Caco-2 (cell line): ENCODE data around the gene SLC22A23. TPM values are rescaled to one million over a fixed set of nuclear protein-coding genes. Genes with fewer than 3 reads are reported as not detected.

Experiments used
- BruUV-seq: library from RNA; stranded (reverse); fragments of 400-500 nt; replicated peaks from 2 replicates; lab custom pipeline; 2021; lab: Mats Ljungman, UMichigan
- CTCF ChIA-PET: fragments of 300-600 bp; sonication (Branson Sonifier 250); formaldehyde crosslinking; loops from one replicate; lab custom pipeline; 2022; ENCODE audit warnings: antibody characterized with exemption; lab: Charles Lee
- POLR2A ChIA-PET: fragments of 300-600 bp; sonication (Branson Sonifier 250); formaldehyde crosslinking; loops from one replicate; lab custom pipeline; 2022; ENCODE audit warnings: antibody characterized with exemption; lab: Charles Lee
- DNase-seq, 2 experiments: peaks; one replicate each; pipeline versions ENCODE4 v3.0.0 to v3.0.0-alpha.2; 2020 to 2022
- H3K27me3 ChIP-seq: replicated peaks from 2 replicates; pipeline ENCODE4 v1.6.0; 2011; ENCODE audit warnings: low read length; ENCODE audit not compliant: control insufficient read depth, insufficient read depth
- H3K36me3 ChIP-seq: 2 replicates; pipeline ENCODE4 v1.5.1; 2011; ENCODE audit warnings: low read length; ENCODE audit not compliant: control insufficient read depth, insufficient read depth
- H3K4me1 ChIP-seq: fragments of 250-450 bp; sonication (Bioruptor Pico); 2 replicates; pipeline ENCODE4 v1.5.1; 2020; ENCODE audit warnings: mild to moderate bottlenecking
- H3K4me3 ChIP-seq: 2 replicates; pipeline ENCODE4 v1.5.1; 2011; ENCODE audit warnings: low read depth, mild to moderate bottlenecking, control low read depth, low read length
- H3K9me3 ChIP-seq: fragments of 250-450 bp; sonication (Bioruptor Pico); 2 replicates; pipeline ENCODE4 v1.5.1; 2020; ENCODE audit warnings: mild to moderate bottlenecking, moderate library complexity
- H3K27ac Mint-ChIP-seq: one replicate; pipeline ENCODE4 v1.8.0; 2022; ENCODE audit warnings: mixed read lengths; ENCODE audit not compliant: unreplicated experiment
- H3K27me3 Mint-ChIP-seq: one replicate; pipeline ENCODE4 v1.8.0; 2022; ENCODE audit warnings: mixed read lengths; ENCODE audit not compliant: insufficient read depth, unreplicated experiment
- H3K36me3 Mint-ChIP-seq: one replicate; pipeline ENCODE4 v1.8.0; 2022; ENCODE audit warnings: mild to moderate bottlenecking, mixed read lengths; ENCODE audit not compliant: insufficient read depth, unreplicated experiment
- H3K4me1 Mint-ChIP-seq: one replicate; pipeline ENCODE4 v1.8.0; 2022; ENCODE audit warnings: low read depth, mixed read lengths; ENCODE audit not compliant: unreplicated experiment
- H3K4me3 Mint-ChIP-seq: one replicate; pipeline ENCODE4 v1.8.0; 2022; ENCODE audit warnings: mild to moderate bottlenecking, moderate library complexity, mixed read lengths; ENCODE audit not compliant: unreplicated experiment
- H3K9me3 Mint-ChIP-seq: one replicate; pipeline ENCODE4 v1.8.0; 2022; ENCODE audit warnings: mixed read lengths; ENCODE audit not compliant: unreplicated experiment
- CTCF ChIP-seq, 2 experiments: fragments of 200-600 bp in 1 of 2; IDR thresholded peaks; 1 replicate in 1 of 2; 2 replicates in 1 of 2; pipeline versions ENCODE4 v1.5.1 to v1.8.0; 2011 to 2022; ENCODE audit warnings: antibody characterized with exemption in 1 of 2, control low read depth in 1 of 2, inconsistent platforms in 1 of 2, low read depth in 1 of 2, low read length in 1 of 2, mild to moderate bottlenecking in 1 of 2, moderate library complexity in 1 of 2; ENCODE audit not compliant: insufficient read depth in 1 of 2, severe bottlenecking in 1 of 2, unreplicated experiment in 1 of 2
- intact Hi-C: fragments of 100-400 bp; cut with micrococcal nuclease; formaldehyde crosslinking; loops from one replicate; pipeline ENCODE4 v1.10.0; 2022; ENCODE audit not compliant: unreplicated experiment
- total RNA-seq: library from RNA; stranded (reverse); gene quantifications from 2 replicates; pipeline ENCODE4 v1.2.3, GENCODE V29; 2022

The SLC22A23 gene
- total RNA-seq, 1 experiment from 2014 or later, result 45.5 TPM

DNA sequence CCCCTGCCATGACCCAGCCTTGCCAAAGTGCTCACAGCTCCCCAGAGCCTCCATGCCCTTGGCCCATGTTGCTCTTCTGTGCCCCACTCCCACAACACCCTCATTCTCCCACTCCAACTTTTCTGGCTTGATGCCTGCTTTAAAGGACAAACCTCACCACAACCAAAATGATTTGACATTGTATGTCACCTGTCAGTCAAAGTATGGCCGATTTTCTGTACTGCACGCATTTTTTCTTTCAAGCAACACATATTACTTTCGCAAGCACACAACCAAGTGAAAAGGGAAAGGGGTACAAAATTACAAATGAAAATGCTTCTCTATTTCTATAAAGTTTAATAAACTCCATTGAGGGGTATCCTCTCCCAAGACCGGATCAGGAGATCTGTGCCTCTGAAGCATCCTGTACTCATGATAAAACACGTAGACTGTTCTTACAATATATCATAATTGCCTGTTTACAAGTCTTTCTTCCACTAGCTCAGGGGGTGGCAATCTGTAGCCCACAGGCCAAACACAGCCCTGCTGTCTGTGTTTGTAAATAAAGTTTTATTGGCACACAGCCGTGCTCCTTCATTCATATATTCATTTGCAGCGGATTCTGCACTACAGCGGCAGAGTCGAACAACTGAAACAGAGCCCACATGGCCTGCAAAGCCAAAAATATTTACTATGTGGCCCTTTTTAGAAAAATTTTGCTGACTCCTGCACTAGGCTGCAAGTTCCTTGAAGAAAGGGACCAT lies 32.5 kb downstream of the SLC22A23 start:
- H3K4me3 Mint-ChIP-seq, result no peak overlapping the region
- POLR2A ChIA-PET, result no interaction called here
- peaks cover 32% of the 10 kb centered on the region for H3K36me3 Mint-ChIP-seq
- Histone ChIP-seq H3K9me3 (no peaks in the 10 kb centered on the region; the same call in 1 of the 2 replicates), H3K36me3 (no peaks in the 10 kb centered on the region; the same call in 1 of the 2 replicates), H3K27me3 (no peaks in the 10 kb centered on the region), H3K4me1 (peaks cover 44% of the 10 kb centered on the region), H3K4me3 (no peak overlapping the region)
- DNase-seq, result no peak
- TF ChIP-seq CTCF (IDR thresholded peaks at IDR 0.05; ENCODE audit: insufficient read depth in 1 of 2, low read depth in 1 of 2, low read length in 1 of 2, severe bottlenecking in 1 of 2, unreplicated experiment in 1 of 2), result no peak
- no peaks in the 10 kb centered on the region for H3K9me3 Mint-ChIP-seq
- intact Hi-C loops, result no loop called here
- no peaks in the 10 kb centered on the region for H3K27me3 Mint-ChIP-seq
- CTCF ChIA-PET, result no interaction called here
- H3K27ac Mint-ChIP-seq, result peak overlapping the region; percentile 36
- peaks cover 40% of the 10 kb centered on the region for H3K4me1 Mint-ChIP-seq
- no TSS peak for BruUV-seq

- Mint-ChIP-seq H3K4me3 (no peak overlapping the region), H3K9me3 (no peaks in the 10 kb centered on the region), H3K4me1 (peaks cover 46% of the 10 kb centered on the region), H3K36me3 (peaks cover 35% of the 10 kb centered on the region), H3K27me3 (no peaks in the 10 kb centered on the region), H3K27ac (peak overlapping the region; percentile 60)
- no peaks in the 10 kb centered on the region; the same call in 1 of the 2 replicates for H3K36me3 ChIP-seq
- H3K4me1 ChIP-seq, result peaks cover 51% of the 10 kb centered on the region
- H3K9me3 ChIP-seq, result no peaks in the 10 kb centered on the region; the same call in 1 of the 2 replicates
- BruUV-seq, result no TSS peak
- ChIA-PET CTCF (no interaction called here), POLR2A (no interaction called here)
- DNase-seq, result no peak
- H3K27me3 ChIP-seq, result no peaks in the 10 kb centered on the region
- no peak overlapping the region for H3K4me3 ChIP-seq
- intact Hi-C loops, result no loop called here
- no peak for TF ChIP-seq CTCF (IDR thresholded peaks at IDR 0.05; ENCODE audit: insufficient read depth in 1 of 2, low read depth in 1 of 2, low read length in 1 of 2, severe bottlenecking in 1 of 2, unreplicated experiment in 1 of 2)
Measured at GRCh38 chr6:3423439-3424184, 33.2 kb downstream of the SLC22A23 start.

GRCh38 chr6:3422435-3423070 lies 34.3 kb downstream of the SLC22A23 start:
- DNase-seq, result no peak
- no peak overlapping the region for H3K4me3 ChIP-seq
- POLR2A ChIA-PET, result no interaction called here
- peaks cover 46% of the 10 kb centered on the region for H3K4me1 Mint-ChIP-seq
- H3K9me3 Mint-ChIP-seq, result no peaks in the 10 kb centered on the region
- BruUV-seq, result no TSS peak
- no peaks in the 10 kb centered on the region for H3K27me3 Mint-ChIP-seq
- H3K27ac Mint-ChIP-seq, result peak overlapping the region; percentile 60
- intact Hi-C loops, result no loop called here
- H3K4me3 Mint-ChIP-seq, result no peak overlapping the region
- peaks cover 25% of the 10 kb centered on the region for H3K36me3 Mint-ChIP-seq
- H3K27me3 ChIP-seq, result no peaks in the 10 kb centered on the region
- no peaks in the 10 kb centered on the region for H3K36me3 ChIP-seq
- TF ChIP-seq CTCF (IDR thresholded peaks at IDR 0.05; ENCODE audit: insufficient read depth in 1 of 2, low read depth in 1 of 2, low read length in 1 of 2, severe bottlenecking in 1 of 2, unreplicated experiment in 1 of 2), result no peak
- no peaks in the 10 kb centered on the region; the same call in 1 of the 2 replicates for H3K9me3 ChIP-seq
- CTCF ChIA-PET, result interaction anchor here (1.0 to 1.6 kb wide), 2 partner anchors 32 to 34 kb away, joined by 3 to 4 read pairs; partner anchors contain the start of gene SLC22A23
- peaks cover 62% of the 10 kb centered on the region for H3K4me1 ChIP-seq
